Gastroesophageal sphincter (tissue), 4 donors: ENCODE results near the gene FAM180A. TPM values are rescaled to one million over a fixed set of nuclear protein-coding genes. Genes with fewer than 3 reads are reported as not detected.

Experiments used
- ATAC-seq: fragments of 150-250 bp; one replicate; pipeline ENCODE4 v1.9.1; 2016; ENCODE audit warnings: mild to moderate bottlenecking, moderate library complexity
- H3K27ac ChIP-seq, 4 donors: fragments of 200-600 bp; sonication (generic) in 3 of 4; 1 replicate in 3 of 4; 2 replicates in 1 of 4; pipeline ENCODE4 v1.5.1; 2016 to 2019
- H3K27me3 ChIP-seq: fragments of 200-600 bp; sonication (generic); one replicate; pipeline ENCODE4 v1.5.1; 2019
- H3K36me3 ChIP-seq, 2 donors: fragments of 200-600 bp; sonication (generic); one replicate each; pipeline ENCODE4 v1.5.1; 2019; ENCODE audit warnings: control low read depth in 1 of 2
- H3K4me1 ChIP-seq, 3 donors: fragments of 200-600 bp; sonication (generic); 1 replicate in 2 of 3; 2 replicates in 1 of 3; pipeline ENCODE4 v1.5.1; 2016 to 2019; ENCODE audit warnings: control low read depth in 2 of 3
- H3K4me3 ChIP-seq, 2 donors: fragments of 200-600 bp; sonication (generic); one replicate each; pipeline ENCODE4 v1.5.1; 2019; ENCODE audit warnings: mild to moderate bottlenecking in 1 of 2, moderate library complexity in 1 of 2
- H3K9me3 ChIP-seq, 3 donors: fragments of 200-600 bp; sonication (generic); one replicate each; pipeline ENCODE4 v1.5.1; 2017 to 2019; ENCODE audit warnings: control low read depth in 2 of 3
- CTCF ChIP-seq, 4 experiments: fragments of 200-600 bp in 2 of 4; fragments of 450-650 bp in 2 of 4; sonication (generic) in 1 of 4; IDR thresholded peaks; one replicate each; pipeline ENCODE4 v1.5.1; 2017 to 2019; ENCODE audit warnings: antibody characterized with exemption in 4 of 4, mild to moderate bottlenecking in 2 of 4, moderate library complexity in 2 of 4
- EP300 ChIP-seq: sonication (generic); formaldehyde crosslinking; IDR thresholded peaks from one replicate; pipeline ENCODE4 v1.6.1; 2017; ENCODE audit warnings: antibody characterized with exemption, mild to moderate bottlenecking
- POLR2A ChIP-seq, 2 donors: fragments of 450-650 bp; IDR thresholded peaks; one replicate each; pipeline ENCODE4 v1.6.1; 2017; ENCODE audit warnings: antibody characterized with exemption in 2 of 2, mild to moderate bottlenecking in 2 of 2, moderate library complexity in 1 of 2
- POLR2AphosphoS5 ChIP-seq: sonication (generic); formaldehyde crosslinking; IDR thresholded peaks from one replicate; pipeline ENCODE4 v1.6.1; 2017; ENCODE audit warnings: antibody characterized with exemption
- WGBS, 2 donors: methylation state at CpG; one replicate each; pipeline ENCODE4 v1.1.5; 2018; ENCODE audit warnings: low coverage in 1 of 2; 5-methylcytosine and 5-hydroxymethylcytosine counted together
- total RNA-seq, 4 donors: library from RNA; depleted of rRNA; stranded (reverse); fragments of >200 nt; gene quantifications; one replicate each; pipeline ENCODE4 v1.1.0, GENCODE V29; 2016

FAM180A gene
- total RNA-seq, 4 donors from 2014 or later = 2.6 to 8.5 (median 3.7) TPM

GRCh38 chr7:135684136-135684535 is 64.5 kb downstream of the FAM180A start:
- no peak for ATAC-seq
- TF ChIP-seq CTCF (IDR thresholded peaks at IDR 0.05) = no peak
- TF ChIP-seq EP300 = no peak
- TF ChIP-seq POLR2A (IDR thresholded peaks at IDR 0.05) = no peak
- no peak for TF ChIP-seq POLR2AphosphoS5
- Histone ChIP-seq H3K27ac (no peak overlapping the region), H3K4me3 (no peak overlapping the region), H3K27me3 (no peaks in the 10 kb centered on the region), H3K4me1 (peaks cover 0 to 31% (median 0%) of the 10 kb centered on the region in 3 donors), H3K9me3 (no peaks in the 10 kb centered on the region), H3K36me3 (peaks cover 0 to 34% of the 10 kb centered on the region in 2 donors)
- 24 to 37% methylated on average over 2 to 3 of the region's 3 CpGs for WGBS, 2 donors

- H3K9me3 ChIP-seq = no peaks in the 10 kb centered on the region
- peaks cover 0 to 28% of the 10 kb centered on the region in 2 donors for H3K36me3 ChIP-seq
- H3K4me1 ChIP-seq = peaks cover 1 to 36% (median 2%) of the 10 kb centered on the region in 3 donors
- no peak for TF ChIP-seq POLR2A (IDR thresholded peaks at IDR 0.05)
- TF ChIP-seq CTCF (IDR thresholded peaks at IDR 0.05) = no peak
- no peak for TF ChIP-seq POLR2AphosphoS5
- no peak for TF ChIP-seq EP300
- 90% methylated on average over 2 to 3 of the region's 3 CpGs for WGBS, 2 donors
- no peak overlapping the region for H3K4me3 ChIP-seq
- no peak for ATAC-seq
- H3K27ac ChIP-seq = no peak overlapping the region
- no peaks in the 10 kb centered on the region for H3K27me3 ChIP-seq
These were observed 65.0 kb downstream of the FAM180A start for GRCh38 chr7:135683609-135684008.

- 41 to 95% methylated on average over 3 of the region's 3 CpGs for WGBS, 2 donors
- TF ChIP-seq POLR2AphosphoS5 = peak; percentile 7
- TF ChIP-seq CTCF (IDR thresholded peaks at IDR 0.05) = no peak
- no peak for TF ChIP-seq EP300
- no peak for TF ChIP-seq POLR2A (IDR thresholded peaks at IDR 0.05)
- peak overlapping the region in 1 of 4 donors; percentile 23 for H3K27ac ChIP-seq
- H3K27me3 ChIP-seq = no peaks in the 10 kb centered on the region
- H3K36me3 ChIP-seq = peaks cover 0 to 26% of the 10 kb centered on the region in 2 donors
- H3K9me3 ChIP-seq = no peaks in the 10 kb centered on the region
- ATAC-seq = no peak
- H3K4me3 ChIP-seq = no peak overlapping the region
- H3K4me1 ChIP-seq = peaks cover 5 to 46% (median 7%) of the 10 kb centered on the region in 3 donors
These were observed 66.4 kb downstream of the FAM180A start for GRCh38 chr7:135682191-135682590.

GRCh38 chr7:135681762-135682161 is 66.9 kb downstream of the FAM180A start:
- TF ChIP-seq POLR2AphosphoS5 = no peak
- no peak for TF ChIP-seq POLR2A (IDR thresholded peaks at IDR 0.05)
- TF ChIP-seq CTCF (IDR thresholded peaks at IDR 0.05) = no peak
- no peak for TF ChIP-seq EP300
- WGBS, 2 donors = 46 to 55% methylated on average over 3 to 4 of the region's 5 CpGs
- Histone ChIP-seq H3K27me3 (no peaks in the 10 kb centered on the region), H3K9me3 (no peaks in the 10 kb centered on the region), H3K27ac (peak overlapping the region in 1 of 4 donors; percentile 23), H3K4me1 (peaks cover 5 to 46% (median 7%) of the 10 kb centered on the region in 3 donors), H3K4me3 (no peak overlapping the region), H3K36me3 (peaks cover 0 to 25% of the 10 kb centered on the region in 2 donors)
- ATAC-seq = no peak

Other genes starting within 250 kb of the FAM180A start
- 10 to 100 TPM; 17.8 to 35.0 (median 26.2) TPM for gene CNOT4, start 238.7 kb downstream of the FAM180A start, total RNA-seq
- 10 to 100 TPM; 28.4 to 38.8 (median 32.4) TPM for gene NUP205, start 190.9 kb downstream of the FAM180A start, total RNA-seq
- 10 to 100 TPM in 2 of 4 donors, 1 to 10 TPM in 2; 6.5 to 17.4 (median 11.9) TPM for gene STMP1, start 86.3 kb downstream of the FAM180A start, total RNA-seq
- 1 to 10 TPM in 1 of 4 donors, under 1 TPM in 1, not detected in 2; 0.27 to 1.7 TPM for gene SLC13A4, start 20.6 kb downstream of the FAM180A start, total RNA-seq
- gene MTPN, start 228.5 kb upstream of the FAM180A start, total RNA-seq = 10 to 100 TPM; 76.6 to 80.2 (median 79.0) TPM